DMS 273 (cell line): ENCODE results near the gene CAMSAP1.

Source experiments
- DNase-seq: peaks from one replicate; lab custom pipeline; 2025; ENCODE audit not compliant: unreplicated experiment; lab: John Stamatoyannopoulos, UW

Gene CAMSAP1

GRCh38 chr9:135939351-135940265 lies 32.3 kb upstream of the CAMSAP1 start:
- DNase-seq: no peak

GRCh38 chr9:135937521-135938489 lies 30.5 kb upstream of the CAMSAP1 start:
- DNase-seq: no peak

- DNase-seq: no peak
Measured at GRCh38 chr9:135933114-135933513, 25.8 kb upstream of the CAMSAP1 start.

GRCh38 chr9:135932656-135933055 lies 25.3 kb upstream of the CAMSAP1 start:
- no peak for DNase-seq

- no peak for DNase-seq
Measured at GRCh38 chr9:135931349-135931820, 24.0 kb upstream of the CAMSAP1 start.

- no peak for DNase-seq
Measured at GRCh38 chr9:135930446-135931345, 23.4 kb upstream of the CAMSAP1 start.

GRCh38 chr9:135929656-135930445 lies 22.5 kb upstream of the CAMSAP1 start:
- no peak for DNase-seq

- DNase-seq: no peak
Measured at GRCh38 chr9:135928731-135929655, 21.6 kb upstream of the CAMSAP1 start.

- DNase-seq: no peak
Measured at GRCh38 chr9:135928074-135928730, 20.9 kb upstream of the CAMSAP1 start.

- no peak for DNase-seq
Measured at GRCh38 chr9:135927195-135928013, 20.1 kb upstream of the CAMSAP1 start.

GRCh38 chr9:135926402-135927194 lies 19.3 kb upstream of the CAMSAP1 start:
- DNase-seq: no peak

- no peak for DNase-seq
Measured at GRCh38 chr9:135925496-135926133, 18.3 kb upstream of the CAMSAP1 start.

- no peak for DNase-seq
Measured at GRCh38 chr9:135924628-135925338, 17.4 kb upstream of the CAMSAP1 start.

- DNase-seq: no peak
Measured at GRCh38 chr9:135923508-135923907, 16.2 kb upstream of the CAMSAP1 start.

GRCh38 chr9:135921749-135922310 lies 14.5 kb upstream of the CAMSAP1 start:
- DNase-seq: no peak
